Smooth muscle cell (in vitro differentiated cells): ENCODE data around the gene PUS3. TPM values are rescaled to one million over a fixed set of nuclear protein-coding genes. Genes with fewer than 3 reads are reported as not detected.
"Not testable (repeated sequence)": the region's sequence is repeated elsewhere in the genome, so short reads cannot be mapped to it uniquely, and the experiment has no call there.

Experiments
- DNase-seq: peaks from one replicate; lab custom pipeline; 2025; ENCODE audit not compliant: unreplicated experiment; lab: John Stamatoyannopoulos, UW
- H2AFZ ChIP-seq: fragments of 200-600 bp; sonication (generic); 2 replicates; pipeline ENCODE4 v1.6.0; 2016; ENCODE audit warnings: antibody characterized with exemption, low read depth, mild to moderate bottlenecking
- H3F3A ChIP-seq: fragments of 200-600 bp; sonication (generic); 2 replicates; pipeline ENCODE4 v1.6.0; 2017; ENCODE audit warnings: antibody characterized with exemption, low read depth
- H3K27ac ChIP-seq: fragments of 200-600 bp; sonication (generic); 2 replicates; pipeline ENCODE4 v1.5.1; 2016; ENCODE audit warnings: low read depth, mild to moderate bottlenecking
- H3K27me3 ChIP-seq: fragments of 200-600 bp; sonication (generic); 2 replicates; pipeline ENCODE4 v1.6.1; 2016; ENCODE audit warnings: low read depth, mild to moderate bottlenecking
- H3K36me3 ChIP-seq: fragments of 200-600 bp; sonication (generic); 2 replicates; pipeline ENCODE4 v1.5.1; 2016; ENCODE audit warnings: low read depth
- H3K4me1 ChIP-seq: fragments of 200-600 bp; sonication (generic); 2 replicates; pipeline ENCODE4 v1.5.1; 2016; ENCODE audit warnings: low read depth
- H3K4me2 ChIP-seq: fragments of 200-600 bp; sonication (generic); 2 replicates; pipeline ENCODE4 v1.6.0; 2016; ENCODE audit warnings: mild to moderate bottlenecking
- H3K4me3 ChIP-seq: fragments of 200-600 bp; sonication (generic); 2 replicates; pipeline ENCODE4 v1.5.1; 2016; ENCODE audit warnings: mild to moderate bottlenecking
- H3K79me2 ChIP-seq: fragments of 200-600 bp; sonication (generic); 2 replicates; pipeline ENCODE4 v1.6.0; 2016; ENCODE audit warnings: low read depth, mild to moderate bottlenecking
- H3K9ac ChIP-seq: fragments of 200-600 bp; sonication (generic); 2 replicates; pipeline ENCODE4 v1.6.0; 2016; ENCODE audit warnings: low read depth
- H3K9me3 ChIP-seq: fragments of 200-600 bp; sonication (generic); replicated peaks from 2 replicates; pipeline ENCODE4 v1.5.1; 2016; ENCODE audit warnings: low read depth
- H4K20me1 ChIP-seq: fragments of 200-600 bp; sonication (generic); 2 replicates; pipeline ENCODE4 v1.6.0; 2016; ENCODE audit warnings: low read depth
- WGBS: methylation state at CpG from one replicate; pipeline ENCODE4 v1.1.7; 2016; ENCODE audit warnings: low lambda C conversion rate; 5-methylcytosine and 5-hydroxymethylcytosine counted together
- polyA plus RNA-seq: library from polyadenylated mRNA; unstranded; fragments of >200 nt; fragmentation: Nextera tagmentation; extraction: Ambion mirVana; gene quantifications from 2 replicates; pipeline ENCODE4 v1.2.1, GENCODE V29; 2016
- total RNA-seq: library from RNA; depleted of rRNA; stranded (reverse); fragments of >200 nt; gene quantifications from 2 replicates; pipeline ENCODE4 v1.2.3, GENCODE V29; 2014
- TF ChIP-seq, protein P1 (sequence below): fragments of 200-600 bp; sonication (generic); IDR thresholded peaks from 2 replicates; pipeline ENCODE4 v1.5.1; 2017; ENCODE audit warnings: borderline replicate concordance, mild to moderate bottlenecking, antibody characterized with exemption; ENCODE audit not compliant: insufficient read depth, poor library complexity, severe bottlenecking

Gene PUS3
- total and polyA plus RNA-seq, 2 experiments from 2014 or later: 12.2 to 20.3 TPM

DNA sequence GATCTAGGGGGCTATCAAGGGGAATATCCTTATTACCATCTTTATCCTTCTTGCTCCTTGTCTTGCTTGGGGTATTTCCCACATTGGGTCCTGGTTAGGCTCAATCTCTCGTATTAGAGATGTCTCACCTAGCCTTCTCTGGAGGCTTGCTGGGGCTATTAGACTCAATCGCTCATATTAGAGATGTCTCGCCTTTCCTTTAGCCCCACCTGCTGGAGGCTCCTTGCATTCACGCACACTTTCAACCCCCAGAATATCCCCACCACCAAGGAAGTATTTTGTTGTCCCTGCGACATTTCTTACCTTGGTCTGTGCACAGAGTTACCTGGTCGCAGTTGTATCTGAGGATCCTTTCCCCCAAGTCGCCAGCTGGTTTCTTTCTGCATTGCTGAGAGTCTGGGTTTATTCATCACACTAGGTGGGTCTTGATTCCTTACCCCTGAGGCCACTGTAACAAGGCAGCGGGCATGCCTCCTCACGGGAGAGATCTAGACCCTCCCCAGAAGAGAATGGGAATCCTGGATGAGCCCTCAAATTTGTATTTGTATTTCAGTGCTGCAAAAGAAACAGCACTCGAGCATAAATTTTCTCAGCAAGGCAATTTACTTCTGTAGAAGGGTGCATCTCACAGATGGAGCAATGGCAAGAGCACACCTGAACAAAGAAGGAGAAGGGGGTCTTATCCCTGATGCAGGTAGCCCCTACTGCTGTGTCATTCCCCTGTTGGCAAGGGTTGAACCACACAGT lies 31.4 kb downstream of the PUS3 start:
- Histone ChIP-seq H3F3A (no peaks in the 10 kb centered on the region), H3K4me2 (no peak overlapping the region), H3K79me2 (no peaks in the 10 kb centered on the region), H3K9ac (no peak overlapping the region), H3K27me3 (no peaks in the 10 kb centered on the region), H3K4me1 (no peaks in the 10 kb centered on the region), H3K27ac (no peak overlapping the region), H3K36me3 (no peaks in the 10 kb centered on the region), H3K9me3 (no peaks in the 10 kb centered on the region), H4K20me1 (no peaks in the 10 kb centered on the region), H3K4me3 (no peak overlapping the region), H2AFZ (no peak overlapping the region)
- TF ChIP-seq, protein P1, sequence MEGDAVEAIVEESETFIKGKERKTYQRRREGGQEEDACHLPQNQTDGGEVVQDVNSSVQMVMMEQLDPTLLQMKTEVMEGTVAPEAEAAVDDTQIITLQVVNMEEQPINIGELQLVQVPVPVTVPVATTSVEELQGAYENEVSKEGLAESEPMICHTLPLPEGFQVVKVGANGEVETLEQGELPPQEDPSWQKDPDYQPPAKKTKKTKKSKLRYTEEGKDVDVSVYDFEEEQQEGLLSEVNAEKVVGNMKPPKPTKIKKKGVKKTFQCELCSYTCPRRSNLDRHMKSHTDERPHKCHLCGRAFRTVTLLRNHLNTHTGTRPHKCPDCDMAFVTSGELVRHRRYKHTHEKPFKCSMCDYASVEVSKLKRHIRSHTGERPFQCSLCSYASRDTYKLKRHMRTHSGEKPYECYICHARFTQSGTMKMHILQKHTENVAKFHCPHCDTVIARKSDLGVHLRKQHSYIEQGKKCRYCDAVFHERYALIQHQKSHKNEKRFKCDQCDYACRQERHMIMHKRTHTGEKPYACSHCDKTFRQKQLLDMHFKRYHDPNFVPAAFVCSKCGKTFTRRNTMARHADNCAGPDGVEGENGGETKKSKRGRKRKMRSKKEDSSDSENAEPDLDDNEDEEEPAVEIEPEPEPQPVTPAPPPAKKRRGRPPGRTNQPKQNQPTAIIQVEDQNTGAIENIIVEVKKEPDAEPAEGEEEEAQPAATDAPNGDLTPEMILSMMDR: peak; percentile 60
- no peak for DNase-seq
- 32% methylated on average over 10 of the region's 10 CpGs for WGBS

DNA sequence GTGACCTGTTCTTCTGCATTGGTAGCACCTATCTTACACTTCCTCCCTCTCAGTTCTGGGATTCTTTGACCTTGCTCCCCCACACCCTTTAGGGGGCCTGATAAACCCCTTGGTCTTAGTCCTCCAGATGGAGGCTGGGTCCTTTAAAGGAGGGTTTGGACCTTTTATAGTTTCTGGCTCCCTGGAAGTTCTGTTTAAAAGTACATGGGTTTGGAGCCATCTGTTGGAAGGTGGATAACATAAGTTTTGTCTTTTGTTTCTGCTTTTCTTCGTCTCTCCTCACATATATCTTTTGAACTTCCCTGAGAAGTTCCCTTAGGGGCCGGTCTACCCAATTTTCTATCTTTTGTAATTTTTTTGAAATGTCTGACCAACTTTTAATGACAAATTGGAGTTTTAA lies 33.5 kb downstream of the PUS3 start:
- TF ChIP-seq, protein P1: no peak
- no peaks in the 10 kb centered on the region for H3K27me3 ChIP-seq
- no peaks in the 10 kb centered on the region for H4K20me1 ChIP-seq
- H3K36me3 ChIP-seq: no peaks in the 10 kb centered on the region
- no peak for DNase-seq
- no peak overlapping the region for H3K9ac ChIP-seq
- no peaks in the 10 kb centered on the region for H3K79me2 ChIP-seq
- H3K4me1 ChIP-seq: no peaks in the 10 kb centered on the region
- H3K4me2 ChIP-seq: no peak overlapping the region
- WGBS: 90% methylated on average over 2 of the region's 2 CpGs
- H2AFZ ChIP-seq: no peak overlapping the region
- H3K4me3 ChIP-seq: no peak overlapping the region
- H3K27ac ChIP-seq: no peak overlapping the region
- no peaks in the 10 kb centered on the region for H3F3A ChIP-seq
- no peaks in the 10 kb centered on the region for H3K9me3 ChIP-seq

DNA sequence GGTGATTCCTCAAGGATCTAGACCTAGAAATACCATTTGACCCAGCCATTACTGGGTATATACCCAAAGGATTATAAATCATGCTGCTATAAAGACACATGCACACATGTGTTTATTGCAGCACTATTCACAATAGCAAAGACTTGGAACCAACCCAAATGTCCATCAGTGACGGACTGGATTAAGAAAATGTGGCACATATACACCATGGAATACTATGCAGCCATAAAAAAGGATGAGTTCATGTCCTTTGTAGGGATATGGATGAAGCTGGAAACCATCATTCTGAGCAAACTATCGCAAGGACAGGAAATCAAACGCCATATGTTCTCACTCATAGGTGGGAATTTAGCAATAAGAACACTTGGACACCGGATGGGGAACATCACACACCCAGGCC lies 37.7 kb downstream of the PUS3 start:
- H3K27me3 ChIP-seq, H4K20me1 ChIP-seq, H3K9ac ChIP-seq, H3K4me2 ChIP-seq, H3K4me3 ChIP-seq, H3K36me3 ChIP-seq, H3F3A ChIP-seq, H3K79me2 ChIP-seq, DNase-seq, H2AFZ ChIP-seq, H3K4me1 ChIP-seq, H3K27ac ChIP-seq, H3K9me3 ChIP-seq: not testable (repeated sequence)
- WGBS: 98% methylated on average over 4 of the region's 4 CpGs

DNA sequence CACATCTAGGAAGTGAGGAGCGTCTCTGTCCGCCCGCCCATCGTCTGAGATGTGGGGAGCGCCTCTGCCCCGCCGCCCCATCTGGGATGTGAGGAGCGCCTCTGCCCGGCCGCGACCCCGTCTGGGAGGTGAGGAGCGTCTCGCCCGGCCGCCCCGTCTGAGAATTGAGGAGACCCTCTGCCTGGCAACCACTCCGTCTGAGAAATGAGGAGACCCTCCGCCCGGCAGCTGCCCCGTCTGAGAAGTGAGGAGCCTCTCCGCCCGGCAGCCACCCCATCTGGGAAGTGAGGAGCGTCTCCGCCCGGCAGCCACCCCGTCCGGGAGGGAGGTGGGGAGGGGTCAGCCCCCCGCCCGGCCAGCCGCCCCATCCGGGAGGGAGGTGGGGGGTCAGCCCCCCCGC lies 40.2 kb downstream of the PUS3 start:
- not testable (repeated sequence) for H3K79me2 ChIP-seq, H2AFZ ChIP-seq, H3K27me3 ChIP-seq, H3K27ac ChIP-seq, H3K9ac ChIP-seq, H3K4me3 ChIP-seq, H3K4me1 ChIP-seq, DNase-seq, H3K9me3 ChIP-seq, H3K4me2 ChIP-seq, H3K36me3 ChIP-seq, H3F3A ChIP-seq, H4K20me1 ChIP-seq
- WGBS: 100% methylated on average over 10 of the region's 33 CpGs

DNA sequence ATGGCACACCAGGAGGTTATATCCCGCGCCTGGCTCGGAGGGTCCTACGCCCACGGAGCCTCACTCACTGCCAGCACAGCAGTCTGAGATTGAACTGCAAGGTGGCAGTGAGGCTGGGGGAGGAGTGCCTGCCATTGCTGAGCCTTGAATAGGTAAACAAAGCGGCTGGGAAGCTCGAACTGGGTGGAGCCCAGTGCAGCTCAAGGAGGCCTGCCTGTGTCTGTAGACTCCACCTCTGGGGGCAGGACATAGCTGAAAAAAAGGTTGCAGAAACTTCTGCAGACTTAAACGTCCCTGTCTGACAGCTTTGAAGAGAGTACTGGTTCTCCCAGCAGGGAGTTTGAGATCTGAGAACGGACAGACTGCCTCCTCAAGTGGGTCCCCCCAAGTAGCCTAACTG lies 45.3 kb downstream of the PUS3 start:
- not testable (repeated sequence) for H3K36me3 ChIP-seq, H3K27me3 ChIP-seq, H3K4me3 ChIP-seq, H3F3A ChIP-seq, H3K9ac ChIP-seq, H3K27ac ChIP-seq, H3K9me3 ChIP-seq, DNase-seq, H2AFZ ChIP-seq, H3K4me2 ChIP-seq, H3K4me1 ChIP-seq, H3K79me2 ChIP-seq, H4K20me1 ChIP-seq
- 81% methylated on average over 9 of the region's 9 CpGs for WGBS
